Neuron (in vitro differentiated cells): ENCODE data around the gene HMMR.
"Not testable (repeated sequence)": the region's sequence is repeated elsewhere in the genome, so short reads cannot be mapped to it uniquely, and the experiment has no call there.

ENCODE experiments used
- H2AFZ ChIP-seq: one replicate; pipeline ENCODE4 v1.6.1; 2013; ENCODE audit warnings: low read depth, mild to moderate bottlenecking, inconsistent platforms, low read length, moderate library complexity
- H3K27me3 ChIP-seq: one replicate; pipeline ENCODE4 v1.6.1; 2013; ENCODE audit warnings: low read length; ENCODE audit not compliant: insufficient read depth
- H3K36me3 ChIP-seq: one replicate; pipeline ENCODE4 v1.6.1; 2013; ENCODE audit warnings: low read length; ENCODE audit not compliant: insufficient read depth
- H3K4me1 ChIP-seq: one replicate; pipeline ENCODE4 v1.6.1; 2013; ENCODE audit warnings: low read length; ENCODE audit not compliant: insufficient read depth
- H3K4me3 ChIP-seq: 2 replicates; pipeline ENCODE4 v1.5.1; 2013; ENCODE audit warnings: mild to moderate bottlenecking, low read length, moderate library complexity
- H3K9me3 ChIP-seq: one replicate; pipeline ENCODE4 v1.6.1; 2013; ENCODE audit warnings: low read length

Gene HMMR

DNA sequence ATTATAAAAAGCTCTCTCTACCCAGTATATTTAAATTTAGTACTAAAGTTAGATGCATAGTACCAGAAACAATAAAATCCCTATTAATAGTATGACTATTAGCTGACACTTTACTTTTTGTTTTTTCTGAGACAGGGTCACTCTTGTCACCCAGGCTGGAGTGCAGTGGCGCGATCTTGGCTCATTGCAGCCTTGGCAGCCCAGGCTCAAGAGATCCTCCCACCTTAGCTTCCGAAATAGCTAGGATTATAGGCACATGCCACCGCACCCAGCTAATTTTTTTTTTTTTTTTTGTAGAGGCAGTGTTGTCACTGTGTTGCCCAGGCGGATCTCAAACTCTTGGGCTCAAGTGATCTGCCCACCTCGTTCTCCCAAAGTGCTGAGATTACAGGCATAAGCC lies 15.1 kb upstream of the HMMR start:
- H3K4me1 ChIP-seq: peaks cover 6% of the 10 kb centered on the region
- peaks cover 3% of the 10 kb centered on the region for H3K9me3 ChIP-seq
- H2AFZ ChIP-seq: no peak overlapping the region
- no peaks in the 10 kb centered on the region for H3K27me3 ChIP-seq
- peaks cover 85% of the 10 kb centered on the region for H3K36me3 ChIP-seq
- H3K4me3 ChIP-seq: no peak overlapping the region

- H3K36me3 ChIP-seq: peaks cover 78% of the 10 kb centered on the region
- peaks cover 3% of the 10 kb centered on the region for H3K9me3 ChIP-seq
- no peak overlapping the region for H3K4me3 ChIP-seq
- no peaks in the 10 kb centered on the region for H3K27me3 ChIP-seq
- no peaks in the 10 kb centered on the region for H3K4me1 ChIP-seq
- no peak overlapping the region for H2AFZ ChIP-seq
These were observed 13.2 kb upstream of the HMMR start for GRCh38 chr5:163447191-163447590.

DNA sequence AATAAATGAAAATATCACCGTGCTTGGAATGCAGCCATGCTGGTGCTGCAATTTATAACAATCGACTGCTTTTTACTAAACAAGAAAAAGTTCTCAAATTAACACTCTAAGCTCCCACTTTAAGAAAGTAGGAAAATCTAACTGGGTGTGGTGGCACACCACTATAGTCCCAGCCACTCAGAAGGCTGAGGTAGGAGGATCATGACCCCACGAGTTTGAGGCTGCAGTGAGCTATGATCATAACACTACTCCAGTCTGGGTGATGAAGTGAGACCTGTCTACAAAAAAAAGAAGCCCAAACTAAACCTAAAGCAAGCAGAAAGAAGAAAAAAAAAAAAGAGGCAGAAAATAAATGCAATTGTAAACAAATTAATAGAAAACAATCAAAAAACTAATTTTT lies 12.6 kb upstream of the HMMR start:
- Histone ChIP-seq H3K4me1 (no peaks in the 10 kb centered on the region), H3K36me3 (peaks cover 76% of the 10 kb centered on the region), H3K9me3 (peaks cover 3% of the 10 kb centered on the region), H3K27me3 (no peaks in the 10 kb centered on the region), H3K4me3 (no peak overlapping the region), H2AFZ (no peak overlapping the region)

DNA sequence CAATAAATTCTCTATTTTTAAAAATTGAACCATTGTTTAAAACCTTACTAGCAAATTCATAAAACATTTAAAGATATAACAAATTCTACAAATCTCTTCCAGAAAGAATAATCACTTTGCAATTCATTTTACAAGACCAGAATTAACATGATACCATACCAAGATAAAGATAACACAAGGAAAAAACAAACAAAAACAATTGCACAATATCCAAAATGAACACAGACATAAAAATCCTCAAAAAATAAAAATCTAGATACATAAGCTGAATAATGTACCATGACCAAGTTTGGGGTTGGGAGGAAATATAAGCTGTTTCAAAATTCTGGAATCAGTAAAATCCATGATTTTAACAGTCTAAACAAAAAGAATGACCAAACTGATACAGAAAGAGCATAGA lies 11.9 kb upstream of the HMMR start:
- H2AFZ ChIP-seq: no peak overlapping the region
- H3K4me3 ChIP-seq: no peak overlapping the region
- H3K27me3 ChIP-seq: no peaks in the 10 kb centered on the region
- peaks cover 3% of the 10 kb centered on the region for H3K9me3 ChIP-seq
- H3K36me3 ChIP-seq: peaks cover 78% of the 10 kb centered on the region
- H3K4me1 ChIP-seq: no peaks in the 10 kb centered on the region

GRCh38 chr5:163451489-163451888 lies 8.9 kb upstream of the HMMR start:
- Histone ChIP-seq H2AFZ (no peak overlapping the region), H3K27me3 (no peaks in the 10 kb centered on the region), H3K9me3 (peaks cover 5% of the 10 kb centered on the region), H3K4me3 (no peak overlapping the region), H3K4me1 (no peaks in the 10 kb centered on the region), H3K36me3 (peaks cover 74% of the 10 kb centered on the region)

- peaks cover 4% of the 10 kb centered on the region for H3K9me3 ChIP-seq
- no peak overlapping the region for H3K4me3 ChIP-seq
- no peak overlapping the region for H2AFZ ChIP-seq
- H3K4me1 ChIP-seq: peaks cover 6% of the 10 kb centered on the region
- H3K36me3 ChIP-seq: peaks cover 58% of the 10 kb centered on the region
- H3K27me3 ChIP-seq: no peaks in the 10 kb centered on the region
These were observed 6.7 kb upstream of the HMMR start for GRCh38 chr5:163453705-163454104.

- peaks cover 46% of the 10 kb centered on the region for H3K36me3 ChIP-seq
- H3K4me1 ChIP-seq, H3K9me3 ChIP-seq, H2AFZ ChIP-seq, H3K27me3 ChIP-seq, H3K4me3 ChIP-seq: not testable (repeated sequence)
These were observed 5.0 kb upstream of the HMMR start for GRCh38 chr5:163455406-163455805.

DNA sequence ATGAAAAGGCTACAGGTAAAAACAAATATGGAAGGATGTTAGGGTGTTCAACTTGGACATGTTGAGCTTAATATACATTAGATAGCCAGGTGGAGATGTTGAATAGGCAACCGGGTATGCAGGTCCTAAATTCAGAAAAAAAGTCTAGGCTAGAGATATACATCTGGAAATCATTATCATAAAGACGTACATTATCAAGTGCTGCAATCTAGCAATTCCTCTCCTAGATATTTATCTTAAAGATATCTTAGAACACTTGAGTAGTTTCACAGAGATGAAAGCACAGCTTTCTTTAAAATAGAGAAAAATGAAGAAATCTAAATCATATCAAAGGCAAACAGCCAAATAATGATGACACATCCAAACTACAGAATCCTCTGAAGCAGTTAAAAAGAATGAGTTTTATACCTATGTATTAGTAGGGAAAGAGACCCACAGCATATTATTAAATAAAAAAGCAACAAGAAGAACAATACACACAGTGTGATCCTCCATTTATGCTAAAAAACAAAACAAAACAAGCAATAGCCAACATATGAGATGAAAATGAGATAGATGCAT lies 4.3 kb upstream of the HMMR start:
- H3K9me3 ChIP-seq: peaks cover 2% of the 10 kb centered on the region
- peaks cover 6% of the 10 kb centered on the region for H3K4me1 ChIP-seq
- no peak overlapping the region for H3K4me3 ChIP-seq
- H3K36me3 ChIP-seq: peaks cover 39% of the 10 kb centered on the region
- no peaks in the 10 kb centered on the region for H3K27me3 ChIP-seq
- no peak overlapping the region for H2AFZ ChIP-seq

GRCh38 chr5:163456840-163457239 lies 3.6 kb upstream of the HMMR start:
- H3K4me1 ChIP-seq: peaks cover 8% of the 10 kb centered on the region
- no peak overlapping the region for H2AFZ ChIP-seq
- H3K27me3 ChIP-seq: no peaks in the 10 kb centered on the region
- no peak overlapping the region for H3K4me3 ChIP-seq
- H3K36me3 ChIP-seq: peaks cover 35% of the 10 kb centered on the region
- H3K9me3 ChIP-seq: peaks cover 2% of the 10 kb centered on the region

DNA sequence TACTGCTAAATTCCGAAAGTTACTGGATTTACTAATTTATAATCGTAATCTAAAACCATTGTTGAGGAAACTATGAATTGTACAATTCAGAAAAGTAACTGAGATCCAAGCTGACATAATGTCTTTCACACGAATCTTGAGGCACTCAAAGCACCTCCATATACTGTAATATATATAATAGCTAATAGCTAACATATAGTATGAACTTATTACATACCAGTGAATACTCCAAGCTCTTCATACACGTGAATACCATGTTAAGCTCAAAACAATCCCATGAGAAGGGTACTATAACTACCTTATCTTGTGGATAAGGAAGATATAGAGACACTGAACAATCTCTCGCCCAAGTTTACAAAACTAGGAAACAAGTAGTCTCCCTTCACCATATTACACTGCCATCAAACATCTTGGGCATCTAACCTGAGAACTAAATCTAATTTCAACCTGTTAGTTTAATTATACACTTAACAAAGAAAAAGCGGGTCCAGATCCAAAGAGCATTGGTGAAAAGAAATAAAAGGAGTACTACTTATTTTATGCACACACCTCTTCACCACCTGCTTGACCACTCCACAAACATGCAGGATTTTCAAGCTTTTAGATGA lies 1.6 kb upstream of the HMMR start:
- H3K4me1 ChIP-seq: peaks cover 15% of the 10 kb centered on the region
- H3K9me3 ChIP-seq: peaks cover 2% of the 10 kb centered on the region
- peaks cover 22% of the 10 kb centered on the region for H3K36me3 ChIP-seq
- peak overlapping the region; percentile 62 for H3K4me3 ChIP-seq
- H3K27me3 ChIP-seq: no peaks in the 10 kb centered on the region
- H2AFZ ChIP-seq: peak overlapping the region; percentile 50

- Histone ChIP-seq H3K4me3 (peak overlapping the region; percentile 62), H3K36me3 (peaks cover 25% of the 10 kb centered on the region), H2AFZ (peak overlapping the region; percentile 50), H3K9me3 (peaks cover 2% of the 10 kb centered on the region), H3K27me3 (no peaks in the 10 kb centered on the region), H3K4me1 (peaks cover 15% of the 10 kb centered on the region)
These were observed 992 bp upstream of the HMMR start for GRCh38 chr5:163459462-163459818.

- H3K36me3 ChIP-seq: peaks cover 24% of the 10 kb centered on the region
- H3K27me3 ChIP-seq: no peaks in the 10 kb centered on the region
- peak within 1 kb of the TSS; percentile 73 for H3K4me3 ChIP-seq
- peaks cover 2% of the 10 kb centered on the region for H3K9me3 ChIP-seq
- H3K4me1 ChIP-seq: peaks cover 15% of the 10 kb centered on the region
- H2AFZ ChIP-seq: peak within 1 kb of the TSS; percentile 94
These were observed 442 bp upstream of the HMMR start, which contains the start of gene NUDCD2 for GRCh38 chr5:163459819-163460561. TSS of gene NUDCD2 (minus strand) at chr5:163460102. CDS start at chr5:163460050, 52 bp downstream.

DNA sequence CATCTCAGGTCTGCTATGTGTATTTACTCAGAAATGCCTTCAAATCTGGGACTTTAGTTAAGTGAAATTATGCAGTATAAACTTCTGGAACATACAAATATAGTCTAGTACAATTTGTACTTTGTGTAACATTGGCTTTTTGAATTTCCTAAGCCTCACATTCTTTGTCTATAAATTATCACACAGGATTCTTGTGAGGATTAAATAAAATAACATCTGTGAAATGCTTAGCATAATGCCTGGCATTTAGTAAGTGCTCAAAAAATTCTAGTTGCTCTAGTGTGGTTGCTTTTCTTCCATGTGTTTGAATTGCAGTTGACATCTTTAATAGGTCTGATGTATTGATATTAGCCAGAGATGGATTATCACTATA lies 2.6 kb downstream of the HMMR start:
- Histone ChIP-seq H3K36me3 (peaks cover 17% of the 10 kb centered on the region), H3K27me3 (no peaks in the 10 kb centered on the region), H3K4me3 (no peak overlapping the region), H3K4me1 (peaks cover 15% of the 10 kb centered on the region), H2AFZ (no peak overlapping the region), H3K9me3 (no peaks in the 10 kb centered on the region)
